Stimulated activated CD8-positive, alpha-beta memory T cell treated with anti-CD3 and anti-CD28 coated beads, Interleukin-4, amount 100 ng/mL, for 48 hours (primary cell): ENCODE data around the gene MEGF11.
A peak's percentile ranks its signal among the peaks of the same experiment; 100 is the strongest.
"Not testable (repeated sequence)": the region's sequence is repeated elsewhere in the genome, so short reads cannot be mapped to it uniquely, and the experiment has no call there.

Experiments
- DNase-seq: peaks from one replicate; pipeline ENCODE4 v3.0.0-alpha.2; 2020

MEGF11 gene

GRCh38 chr15:66019826-66020398, 233.6 kb downstream of the MEGF11 start:
- no peak for DNase-seq

GRCh38 chr15:66019368-66019767, 234.2 kb downstream of the MEGF11 start:
- no peak for DNase-seq

- no peak for DNase-seq
Measured at GRCh38 chr15:66018488-66018797, 235.1 kb downstream of the MEGF11 start.

- DNase-seq = no peak
Measured at GRCh38 chr15:66017792-66018487, 235.6 kb downstream of the MEGF11 start.

- DNase-seq = no peak
Measured at GRCh38 chr15:66017000-66017399, 236.6 kb downstream of the MEGF11 start.

- no peak for DNase-seq
Measured at GRCh38 chr15:66016199-66016598, 237.4 kb downstream of the MEGF11 start.

- no peak for DNase-seq
Measured at GRCh38 chr15:66014635-66015182, 238.8 kb downstream of the MEGF11 start.

GRCh38 chr15:66014022-66014421, 239.5 kb downstream of the MEGF11 start:
- no peak for DNase-seq

- DNase-seq = no peak
Measured at GRCh38 chr15:66008940-66009562, 244.5 kb downstream of the MEGF11 start.

- peak; percentile 45 for DNase-seq
Measured at GRCh38 chr15:66007663-66008262, 245.8 kb downstream of the MEGF11 start.

- DNase-seq = no peak
Measured at GRCh38 chr15:66006986-66007385, 246.6 kb downstream of the MEGF11 start.

- peak; percentile 36 for DNase-seq
Measured at GRCh38 chr15:66004618-66005262, 248.8 kb downstream of the MEGF11 start.

GRCh38 chr15:66003129-66003528, 250.4 kb downstream of the MEGF11 start:
- DNase-seq = not testable (repeated sequence)

- no peak for DNase-seq
Measured at GRCh38 chr15:66001717-66002426, 251.7 kb downstream of the MEGF11 start.

GRCh38 chr15:66001042-66001441, 252.5 kb downstream of the MEGF11 start:
- no peak for DNase-seq

GRCh38 chr15:65998486-65998885, 255.1 kb downstream of the MEGF11 start:
- DNase-seq = no peak

- no peak for DNase-seq
Measured at GRCh38 chr15:65996901-65997300, 256.6 kb downstream of the MEGF11 start.

GRCh38 chr15:65994832-65995231, 258.7 kb downstream of the MEGF11 start:
- no peak for DNase-seq

- no peak for DNase-seq
Measured at GRCh38 chr15:65993762-65994161, 259.8 kb downstream of the MEGF11 start.

GRCh38 chr15:65993236-65993635, 260.3 kb downstream of the MEGF11 start:
- no peak for DNase-seq

GRCh38 chr15:65991721-65992483, 261.6 kb downstream of the MEGF11 start:
- no peak for DNase-seq
